ENCODE results near the gene HEXIM2.

- TF ChIP-seq CTCF (IDR thresholded peaks at IDR 0.05) (no peak), POLR2A (IDR thresholded peaks at IDR 0.05) (no peak)
Measured at GRCh38 chr17:45129940-45130680, 31.6 kb upstream of the HEXIM2 start.
